SJCRH30 (cell line): ENCODE measurements around the gene CTXND2. TPM values are rescaled to one million over a fixed set of nuclear protein-coding genes. Genes with fewer than 3 reads are reported as not detected.
"Not testable (repeated sequence)": the region's sequence is repeated elsewhere in the genome, so short reads cannot be mapped to it uniquely, and the experiment has no call there.

Source experiments
- DNase-seq, 2 experiments: peaks; one replicate each; pipeline ENCODE4 v3.0.0-alpha.2; 2015 to 2020
- H3K27ac ChIP-seq: fragments of 250-450 bp; sonication (Bioruptor Pico); 2 replicates; pipeline ENCODE4 v1.5.1; 2020; ENCODE audit warnings: mild to moderate bottlenecking, moderate library complexity
- H3K27me3 ChIP-seq: fragments of 250-450 bp; sonication (Bioruptor Pico); 2 replicates; pipeline ENCODE4 v1.5.1; 2020; ENCODE audit warnings: mild to moderate bottlenecking, moderate library complexity
- H3K36me3 ChIP-seq: fragments of 250-450 bp; sonication (Bioruptor Pico); 2 replicates; pipeline ENCODE4 v1.5.1; 2020; ENCODE audit warnings: mild to moderate bottlenecking, moderate library complexity
- H3K4me1 ChIP-seq: fragments of 250-450 bp; sonication (Bioruptor Pico); 2 replicates; pipeline ENCODE4 v1.5.1; 2020; ENCODE audit warnings: mild to moderate bottlenecking, moderate library complexity
- H3K4me3 ChIP-seq: fragments of 250-450 bp; sonication (Bioruptor Pico); 2 replicates; pipeline ENCODE4 v1.5.1; 2020; ENCODE audit warnings: mild to moderate bottlenecking, moderate library complexity
- H3K9me3 ChIP-seq: fragments of 250-450 bp; sonication (Bioruptor Pico); replicated peaks from 2 replicates; pipeline ENCODE4 v1.5.1; 2020; ENCODE audit warnings: mild to moderate bottlenecking, moderate library complexity
- total RNA-seq: library from RNA; depleted of rRNA; stranded (reverse); fragments of >200 nt; shearing (Covaris generic); gene quantifications from 2 replicates; pipeline ENCODE4 v1.2.3, GENCODE V29; 2014

Gene CTXND2
- total RNA-seq, 1 experiment from 2014 or later, result not detected

DNA sequence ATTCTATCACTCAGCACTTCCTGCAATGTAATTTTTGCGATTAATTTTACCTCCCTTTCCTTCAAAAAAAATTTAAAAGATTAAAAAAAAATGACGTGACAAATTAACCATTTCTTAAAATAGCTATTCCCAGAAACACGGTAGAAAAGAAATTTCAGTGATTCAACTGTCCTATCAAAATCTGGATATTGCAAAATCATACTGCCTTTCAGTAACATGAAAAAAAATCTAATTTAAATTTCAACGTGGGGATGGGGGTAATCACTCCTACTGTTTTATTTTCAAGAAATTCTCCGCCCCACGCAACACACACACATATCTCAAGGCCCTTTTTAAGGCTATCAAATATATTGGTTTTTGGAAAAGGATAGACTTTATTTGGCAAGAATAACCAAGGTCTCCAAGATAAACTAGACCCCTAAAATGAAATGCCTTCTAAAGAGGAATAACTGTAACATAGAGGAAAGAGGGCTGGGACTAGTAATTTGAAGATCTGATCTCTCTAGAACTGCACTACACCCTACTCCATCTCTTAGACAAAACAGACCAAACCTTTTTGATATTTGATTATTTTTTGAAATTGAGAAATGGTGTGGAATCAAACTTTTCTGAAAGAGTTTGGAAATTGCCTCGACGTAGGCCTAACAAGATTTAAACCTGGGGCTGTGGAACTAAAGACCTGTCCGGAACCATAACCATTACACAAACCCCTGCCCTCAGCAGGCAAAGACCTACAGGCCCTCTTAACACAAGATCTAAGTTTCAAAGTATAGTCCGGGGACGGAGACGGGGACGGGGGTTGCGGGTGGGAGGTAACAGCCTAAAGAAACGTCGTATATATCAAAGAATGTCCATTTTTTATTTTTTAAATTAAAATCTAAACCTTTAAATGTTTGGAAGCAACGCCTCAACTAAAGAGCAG lies 11.5 kb upstream of the CTXND2 start:
- Histone ChIP-seq H3K9me3 (no peaks in the 10 kb centered on the region), H3K27ac (peak overlapping the region; percentile 65), H3K4me3 (peak overlapping the region; percentile 78), H3K36me3 (no peaks in the 10 kb centered on the region), H3K27me3 (no peaks in the 10 kb centered on the region), H3K4me1 (no peaks in the 10 kb centered on the region)
- DNase-seq, result peak in 1 of 2 experiments; percentile 41

DNA sequence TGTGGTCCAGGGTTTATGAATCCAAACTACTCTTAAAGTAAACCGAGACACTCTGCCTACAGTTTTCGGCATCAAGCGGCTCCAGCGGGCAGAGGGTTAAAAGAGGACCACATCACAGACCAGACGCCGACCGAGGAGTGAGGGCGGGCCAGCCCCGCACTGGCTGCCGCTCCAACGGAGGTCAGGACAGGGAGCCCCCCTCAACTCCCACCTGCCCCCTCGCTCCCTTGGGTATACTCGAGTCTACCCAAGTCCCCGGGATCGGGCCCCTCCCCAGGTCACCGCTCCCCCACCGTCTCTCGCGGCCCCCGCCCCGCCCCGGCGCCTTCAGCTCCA lies 10.8 kb upstream of the CTXND2 start:
- H3K4me1 ChIP-seq, result no peaks in the 10 kb centered on the region
- H3K4me3 ChIP-seq, result peak overlapping the region; percentile 78
- peak overlapping the region; percentile 65 for H3K27ac ChIP-seq
- peak in 1 of 2 experiments; percentile 79 for DNase-seq
- no peaks in the 10 kb centered on the region for H3K36me3 ChIP-seq
- H3K9me3 ChIP-seq, result no peaks in the 10 kb centered on the region
- H3K27me3 ChIP-seq, result no peaks in the 10 kb centered on the region

DNA sequence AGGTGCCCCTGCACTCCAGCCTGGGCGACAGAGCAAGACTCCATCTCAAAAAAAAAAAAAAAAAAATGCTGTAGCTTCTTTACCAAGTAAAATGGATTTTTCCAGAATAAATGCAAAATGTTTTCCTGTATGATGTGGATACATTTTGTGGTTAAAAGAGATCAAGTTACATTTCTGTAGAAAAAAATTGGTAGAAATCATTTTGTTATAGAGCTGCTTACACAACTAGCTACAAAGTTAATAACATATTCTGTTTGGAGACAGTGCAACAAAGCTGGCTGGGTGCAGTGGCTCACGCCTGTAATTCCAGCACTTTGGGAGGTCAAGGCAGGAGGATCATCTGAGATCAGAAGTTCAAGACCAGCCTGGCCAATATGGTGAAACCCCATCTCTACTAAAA lies 8.0 kb upstream of the CTXND2 start:
- H3K4me3 ChIP-seq, H3K27me3 ChIP-seq: not testable (repeated sequence)

DNA sequence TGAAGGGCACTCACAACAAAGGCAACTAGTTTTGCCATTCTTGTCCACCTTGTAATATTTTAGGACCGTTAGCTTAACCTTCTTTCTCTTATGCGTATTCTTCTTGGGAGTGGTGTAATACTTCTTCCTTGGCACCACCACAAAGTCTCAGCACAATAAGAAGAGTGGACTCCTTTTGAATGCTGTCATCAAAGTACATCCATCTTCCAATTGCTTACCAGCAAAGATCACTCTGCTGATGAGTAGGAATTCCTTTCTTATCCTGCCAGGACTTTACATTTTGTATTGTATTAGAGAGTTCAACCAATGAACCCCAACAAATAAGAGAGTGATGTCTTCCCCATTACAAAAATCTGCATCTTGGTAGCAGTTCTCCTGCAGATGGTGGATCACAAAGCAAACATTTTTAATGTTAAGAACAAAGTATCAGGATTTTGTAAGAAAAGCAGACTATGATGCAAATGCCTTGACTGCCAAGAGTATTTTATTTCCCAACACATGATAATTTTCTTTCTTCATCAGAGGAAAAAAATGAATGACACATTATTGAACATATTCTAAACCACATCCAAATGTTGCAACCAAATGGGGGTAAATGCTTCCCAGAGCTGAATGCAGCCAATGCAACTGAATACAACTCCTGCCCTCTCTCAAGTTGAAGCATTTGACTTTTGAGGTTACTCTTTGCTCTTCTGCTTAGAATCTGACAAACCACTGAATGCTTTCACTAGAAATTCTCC lies 5.4 kb upstream of the CTXND2 start:
- no peak for DNase-seq
- no peaks in the 10 kb centered on the region for H3K9me3 ChIP-seq
- H3K27ac ChIP-seq, result no peak overlapping the region
- no peak overlapping the region for H3K4me3 ChIP-seq
- H3K27me3 ChIP-seq, result no peaks in the 10 kb centered on the region; the same call in 1 of the 2 replicates
- no peaks in the 10 kb centered on the region for H3K4me1 ChIP-seq
- no peaks in the 10 kb centered on the region for H3K36me3 ChIP-seq

More for the DNA sequence above, 8.0 kb upstream of the CTXND2 start:
- not testable (repeated sequence) for H3K9me3 ChIP-seq, H3K4me1 ChIP-seq, H3K36me3 ChIP-seq, H3K27ac ChIP-seq, DNase-seq

DNA sequence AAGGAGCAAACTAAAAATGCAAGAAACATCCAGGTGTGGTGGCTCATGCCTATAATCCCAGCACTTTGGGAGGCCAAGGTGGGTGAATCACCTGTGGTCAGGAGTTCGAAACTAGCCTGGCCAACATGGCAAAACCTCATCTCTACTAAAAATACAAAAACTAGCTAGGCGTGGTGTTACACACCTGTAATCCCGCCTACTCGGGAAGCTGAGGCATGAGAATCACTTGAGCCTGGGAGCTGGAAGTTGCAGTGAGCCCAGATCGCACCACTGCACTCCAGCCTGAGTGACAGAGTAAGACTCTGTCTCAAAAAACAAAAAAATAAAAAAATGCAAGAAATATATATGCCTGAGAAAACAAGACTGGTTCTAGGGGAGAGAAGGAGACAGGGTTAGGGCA lies 3.8 kb upstream of the CTXND2 start:
- DNase-seq, H3K9me3 ChIP-seq: not testable (repeated sequence)

DNA sequence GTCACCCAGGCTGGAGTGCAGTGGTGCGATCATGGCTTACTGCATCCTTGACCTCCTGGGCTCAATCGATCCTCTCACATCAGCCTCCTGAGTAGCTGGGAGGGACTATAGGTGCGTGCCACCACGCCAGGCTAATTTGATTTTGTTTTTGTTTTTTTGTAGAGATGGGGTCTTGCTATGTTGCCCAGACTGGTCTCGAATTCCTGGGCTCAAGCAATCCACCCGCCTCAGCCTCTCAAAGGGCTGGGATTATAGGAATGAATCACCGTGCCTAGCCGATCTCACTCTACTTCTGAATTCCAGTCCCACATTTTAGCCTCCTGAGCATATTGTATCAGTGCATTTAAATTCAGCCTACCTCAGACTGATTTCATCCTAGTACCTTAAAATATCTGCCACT lies 1.8 kb downstream of the CTXND2 start:
- H3K9me3 ChIP-seq, result no peaks in the 10 kb centered on the region
- H3K27ac ChIP-seq, result no peak overlapping the region
- no peaks in the 10 kb centered on the region for H3K4me1 ChIP-seq
- no peaks in the 10 kb centered on the region for H3K36me3 ChIP-seq
- no peak for DNase-seq
- H3K4me3 ChIP-seq, result no peak overlapping the region
- no peaks in the 10 kb centered on the region for H3K27me3 ChIP-seq

More for the DNA sequence above, 3.8 kb upstream of the CTXND2 start:
- H3K36me3 ChIP-seq, H3K4me3 ChIP-seq, H3K27me3 ChIP-seq, H3K27ac ChIP-seq, H3K4me1 ChIP-seq: not testable (repeated sequence)

DNA sequence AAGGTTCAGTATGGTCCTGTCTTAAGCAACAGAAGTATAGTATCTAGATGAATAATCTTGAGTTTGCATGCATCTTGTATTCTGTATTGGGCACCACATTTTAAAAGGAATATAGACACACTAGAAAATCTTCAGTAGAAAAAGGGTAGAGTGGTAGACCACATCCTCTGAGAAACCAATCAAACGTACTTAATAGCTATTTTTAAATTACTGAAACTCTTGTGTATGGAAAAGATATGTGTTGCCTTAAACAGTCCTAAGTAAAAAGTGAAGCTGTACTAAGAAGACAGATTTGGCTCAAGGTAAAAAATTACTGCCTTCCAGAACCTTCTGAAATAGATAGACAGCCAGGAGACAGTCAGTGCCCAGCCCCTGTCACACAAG lies 3.1 kb downstream of the CTXND2 start:
- Histone ChIP-seq H3K36me3 (no peaks in the 10 kb centered on the region), H3K4me3 (no peak overlapping the region), H3K27ac (no peak overlapping the region), H3K4me1 (no peaks in the 10 kb centered on the region), H3K27me3 (no peaks in the 10 kb centered on the region), H3K9me3 (no peaks in the 10 kb centered on the region)
- no peak for DNase-seq

DNA sequence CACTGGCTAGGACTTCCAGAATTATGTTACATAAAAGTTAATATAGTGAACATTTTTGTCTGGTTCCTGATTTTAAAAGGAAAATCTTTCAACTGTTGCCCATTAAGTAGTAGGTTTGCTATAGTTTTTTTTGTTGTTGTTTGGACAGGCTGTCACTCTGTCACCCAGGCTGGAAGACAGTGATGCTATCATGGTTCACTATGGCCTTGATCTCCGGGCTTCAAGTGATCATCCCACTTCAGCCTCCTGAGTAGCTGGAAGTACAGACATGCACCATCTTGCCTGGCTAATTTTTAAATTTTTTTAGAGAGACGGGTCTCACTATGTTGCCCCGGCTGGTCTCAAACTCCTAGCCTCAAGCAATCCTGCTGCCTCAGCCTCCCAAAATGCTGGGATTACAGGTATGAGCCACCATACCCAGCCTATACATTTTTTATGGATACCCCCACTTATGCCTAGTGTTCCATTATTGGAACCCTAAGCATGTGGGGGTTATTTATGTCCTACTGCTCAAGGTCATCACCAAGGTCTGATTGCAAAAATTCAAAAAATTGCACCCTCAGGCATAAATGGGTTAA lies 6.5 kb downstream of the CTXND2 start:
- H3K27ac ChIP-seq, result no peak overlapping the region
- no peaks in the 10 kb centered on the region for H3K9me3 ChIP-seq
- H3K36me3 ChIP-seq, result no peaks in the 10 kb centered on the region
- H3K4me3 ChIP-seq, result no peak overlapping the region
- no peaks in the 10 kb centered on the region for H3K4me1 ChIP-seq
- DNase-seq, result no peak
- no peaks in the 10 kb centered on the region for H3K27me3 ChIP-seq

DNA sequence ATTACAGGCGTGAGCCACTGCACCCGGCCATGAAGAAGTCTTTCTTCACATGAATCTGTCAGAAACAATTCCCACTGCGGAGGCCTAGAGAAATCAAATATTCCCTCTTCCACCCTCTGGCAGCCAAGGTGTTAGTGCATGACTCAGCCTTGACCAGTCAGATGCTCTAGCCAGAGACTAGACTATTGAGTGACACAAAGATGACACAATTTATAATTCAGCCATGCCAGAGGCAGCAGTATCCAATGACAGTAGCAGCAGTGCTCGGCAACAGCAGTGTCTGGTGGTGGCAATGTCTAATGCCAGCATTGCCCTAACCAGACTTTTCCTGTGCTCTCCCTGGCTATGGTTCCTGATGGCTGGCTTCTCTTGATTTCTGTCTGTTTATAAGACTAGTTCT lies 8.7 kb downstream of the CTXND2 start:
- Histone ChIP-seq H3K4me3 (no peak overlapping the region), H3K27me3 (no peaks in the 10 kb centered on the region), H3K9me3 (no peaks in the 10 kb centered on the region), H3K27ac (no peak overlapping the region), H3K36me3 (no peaks in the 10 kb centered on the region), H3K4me1 (no peaks in the 10 kb centered on the region)
- DNase-seq, result peak in 1 of 2 experiments; percentile 22

DNA sequence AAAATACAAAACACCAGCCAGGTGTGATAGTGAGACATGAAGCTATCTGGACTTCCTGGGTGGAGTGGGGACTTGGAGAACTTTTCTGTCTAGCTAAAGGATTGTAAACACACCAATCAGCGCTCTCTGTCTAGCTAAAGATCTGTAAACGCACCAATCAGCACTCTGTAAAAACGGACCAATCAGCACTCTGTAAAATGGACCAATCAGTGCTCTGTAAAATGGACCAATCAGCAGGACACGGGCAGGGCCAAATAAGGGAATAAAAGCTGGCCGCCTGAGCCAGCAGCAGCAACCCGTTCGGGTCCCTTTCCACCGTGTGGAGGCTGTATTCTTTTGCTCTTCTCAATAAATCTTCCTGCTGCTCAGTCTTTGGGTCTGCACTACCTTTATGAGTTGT lies 12.9 kb downstream of the CTXND2 start:
- not testable (repeated sequence) for H3K36me3 ChIP-seq, H3K27me3 ChIP-seq, H3K27ac ChIP-seq, H3K4me1 ChIP-seq, H3K9me3 ChIP-seq, H3K4me3 ChIP-seq, DNase-seq

DNA sequence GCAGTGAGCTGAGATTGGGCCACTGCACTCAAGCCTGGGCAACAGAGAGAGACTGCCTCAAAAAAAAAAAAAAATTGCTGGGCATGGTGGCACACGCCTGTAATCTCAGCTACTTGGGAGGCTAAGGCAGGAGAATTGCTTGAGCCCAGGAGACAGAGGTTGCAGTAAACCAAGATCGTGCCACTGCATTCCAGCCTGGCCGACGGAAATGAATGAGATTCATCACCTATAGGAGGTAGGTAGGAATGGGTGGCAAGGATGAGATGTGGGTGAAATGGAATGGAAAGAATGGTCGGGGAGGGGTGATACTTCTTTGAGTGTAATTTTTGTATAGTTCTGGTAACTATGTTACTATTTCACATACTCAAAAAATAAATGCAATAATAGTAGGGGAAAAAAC lies 15.4 kb downstream of the CTXND2 start:
- no peak for DNase-seq
- H3K36me3 ChIP-seq, result no peaks in the 10 kb centered on the region
- H3K9me3 ChIP-seq, result no peaks in the 10 kb centered on the region
- H3K27ac ChIP-seq, result no peak overlapping the region
- no peaks in the 10 kb centered on the region for H3K27me3 ChIP-seq
- no peak overlapping the region for H3K4me3 ChIP-seq
- H3K4me1 ChIP-seq, result no peaks in the 10 kb centered on the region

DNA sequence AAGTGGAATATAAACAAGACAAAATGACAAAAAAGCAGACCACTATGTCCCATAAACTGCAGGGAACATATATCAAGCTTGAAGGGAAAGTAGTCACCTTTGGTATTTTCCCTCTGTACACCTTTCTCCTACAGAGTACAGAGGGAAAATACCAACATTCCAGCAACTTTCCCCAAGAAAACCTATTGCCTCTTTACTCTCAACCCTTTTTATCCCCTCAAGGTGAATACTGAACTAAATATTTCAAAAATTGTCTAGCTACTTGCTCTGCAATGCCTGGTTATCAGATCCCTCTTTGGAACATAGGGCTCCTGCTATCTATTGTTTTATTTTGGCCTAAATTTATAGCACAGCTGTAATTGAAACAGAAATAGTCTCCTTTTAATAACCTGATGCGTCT lies 15.8 kb downstream of the CTXND2 start:
- no peaks in the 10 kb centered on the region for H3K4me1 ChIP-seq
- H3K36me3 ChIP-seq, result no peaks in the 10 kb centered on the region
- H3K9me3 ChIP-seq, result no peaks in the 10 kb centered on the region
- H3K27me3 ChIP-seq, result no peaks in the 10 kb centered on the region
- H3K4me3 ChIP-seq, result no peak overlapping the region
- H3K27ac ChIP-seq, result no peak overlapping the region
- no peak for DNase-seq

DNA sequence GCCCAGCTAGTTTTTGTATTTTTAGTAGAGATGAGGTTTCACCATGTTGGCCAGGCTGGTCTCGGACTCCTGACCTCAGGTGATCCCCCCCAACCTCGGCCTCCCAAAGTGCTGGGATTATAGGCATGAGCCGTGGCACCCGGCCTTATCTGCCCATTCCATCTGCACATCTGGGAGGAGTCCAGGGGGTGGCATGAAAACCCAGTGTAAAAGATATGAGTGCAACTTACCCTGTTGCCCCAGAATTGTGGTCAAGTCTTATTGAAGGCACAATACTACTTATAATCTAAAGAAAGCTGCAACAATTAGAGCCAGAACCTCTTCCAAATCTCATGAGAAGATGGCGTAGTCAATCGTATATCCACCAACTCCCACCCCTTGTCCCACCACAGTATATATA lies 18.4 kb downstream of the CTXND2 start:
- Histone ChIP-seq H3K36me3 (no peaks in the 10 kb centered on the region), H3K9me3 (no peaks in the 10 kb centered on the region), H3K27me3 (no peaks in the 10 kb centered on the region), H3K4me1 (no peaks in the 10 kb centered on the region), H3K27ac (no peak overlapping the region), H3K4me3 (no peak overlapping the region)
- no peak for DNase-seq

DNA sequence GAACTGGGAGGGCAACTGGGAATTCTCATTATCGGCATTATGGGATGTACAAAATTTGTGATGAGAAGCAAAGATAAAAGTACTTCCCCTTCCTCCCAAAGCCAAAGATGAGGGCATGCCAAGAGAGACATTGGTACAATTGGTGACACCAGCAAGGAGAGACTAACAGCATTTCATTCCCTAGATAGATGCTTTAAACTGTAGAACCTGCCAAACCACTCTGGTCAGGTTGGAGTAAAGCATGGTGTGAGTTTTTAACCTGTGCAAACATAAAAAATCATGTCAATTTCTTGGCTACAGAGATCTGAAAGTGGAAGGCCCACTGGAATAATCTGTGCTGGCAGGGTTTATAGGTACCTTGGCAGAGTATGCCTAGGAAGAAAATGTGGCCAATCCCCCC lies 19.4 kb downstream of the CTXND2 start:
- H3K9me3 ChIP-seq, result no peaks in the 10 kb centered on the region
- H3K27ac ChIP-seq, result no peak overlapping the region
- H3K4me1 ChIP-seq, result no peaks in the 10 kb centered on the region
- no peak overlapping the region for H3K4me3 ChIP-seq
- no peaks in the 10 kb centered on the region for H3K36me3 ChIP-seq
- no peak for DNase-seq
- no peaks in the 10 kb centered on the region for H3K27me3 ChIP-seq

DNA sequence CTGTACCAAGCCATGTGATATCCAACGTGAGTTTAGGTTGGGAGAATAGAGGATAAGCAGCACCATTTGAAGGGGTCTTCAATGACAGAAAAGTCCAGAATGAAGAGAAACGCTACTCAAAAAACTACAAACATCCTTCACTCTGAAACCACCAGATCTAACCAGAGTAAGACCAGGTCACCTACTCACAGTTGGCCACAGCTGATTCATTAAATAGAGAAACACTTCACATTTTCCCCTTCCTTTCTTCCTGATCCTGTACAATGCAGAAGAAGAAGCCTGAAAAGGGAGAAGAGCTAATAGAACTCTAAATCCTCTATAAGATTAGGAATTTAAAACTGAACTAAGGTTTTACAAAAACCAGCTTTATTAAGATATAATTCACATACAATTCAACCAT lies 19.9 kb downstream of the CTXND2 start:
- Histone ChIP-seq H3K36me3 (no peaks in the 10 kb centered on the region), H3K27me3 (no peaks in the 10 kb centered on the region), H3K9me3 (no peaks in the 10 kb centered on the region), H3K4me3 (no peak overlapping the region), H3K4me1 (no peaks in the 10 kb centered on the region), H3K27ac (no peak overlapping the region)
- no peak for DNase-seq
